ENCODE data around the gene RAD51B. TPM values are rescaled to one million over a fixed set of nuclear protein-coding genes. Genes with fewer than 3 reads are reported as not detected.

Gene RAD51B
- total and polyA plus RNA-seq, 9 of the 15 experiments (the other 6 are each of a cell fraction or from before 2014, with no cell fraction given) = 8.5 to 17.3 (median 11.3) TPM

DNA sequence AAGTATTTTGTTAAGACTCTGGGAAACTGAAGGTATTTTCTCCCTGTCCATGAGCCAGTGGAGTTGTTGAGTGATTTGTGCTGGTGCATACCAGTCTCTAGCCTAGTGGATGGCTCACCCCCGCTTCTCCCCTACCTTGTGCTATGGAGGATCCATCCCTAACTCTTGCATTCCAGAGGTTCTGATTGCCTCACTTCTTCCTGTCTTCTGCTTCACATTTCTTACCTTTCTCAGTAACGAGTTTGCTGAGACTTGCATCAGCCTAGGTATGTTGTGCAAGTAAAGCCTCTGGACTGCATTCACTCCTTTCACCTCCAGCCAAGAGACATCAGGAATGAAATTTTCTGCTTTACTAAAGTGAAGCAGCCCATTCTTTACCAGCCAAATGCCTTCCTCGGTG, 581.7 kb downstream of the RAD51B start (continued):
- TF ChIP-seq HINFP (tag; conservative IDR thresholded peaks at IDR 0.05; ENCODE audit: low read depth) (no peak), HIVEP1 (CRISPR knock-in tag; IDR thresholded peaks at IDR 0.05) (no peak), TARDBP (IDR thresholded peaks at IDR 0.05) (no peak), CEBPB (tag; IDR thresholded peaks at IDR 0.05) (peak; percentile 54), SOX6 (IDR thresholded peaks at IDR 0.05) (peak; percentile 9; the same call in 1 of the 2 replicates), KAT8 (IDR thresholded peaks at IDR 0.05; ENCODE audit: low read depth) (no peak), ZNF121 (CRISPR knock-in tag; conservative IDR thresholded peaks at IDR 0.05) (no peak), USF1 (CRISPR knock-in tag; IDR thresholded peaks at IDR 0.05) (no peak), CSDE1 (IDR thresholded peaks at IDR 0.05) (no peak), NKRF (IDR thresholded peaks at IDR 0.05; ENCODE audit: borderline replicate concordance) (no peak), TFAP4 (CRISPR knock-in tag; IDR thresholded peaks at IDR 0.05; ENCODE audit: borderline replicate concordance) (no peak), SP1 (CRISPR knock-in tag; IDR thresholded peaks at IDR 0.05) (no peak), CAMTA2 (CRISPR knock-in tag; conservative IDR thresholded peaks at IDR 0.05) (no peak), DIDO1 (tag; IDR thresholded peaks at IDR 0.05; ENCODE audit: low read depth) (no peak), RAD21 (CRISPR knock-in tag; conservative IDR thresholded peaks at IDR 0.05 in 1 of 2, IDR thresholded peaks at IDR 0.05 in 1 of 2) (0 out of 4 replicates have a peak, but pooled peaks of 1 of the 2 experiments have one; percentile 14), MAFK (IDR thresholded peaks at IDR 0.05; ENCODE audit: low read length) (no peak), E2F3 (CRISPR knock-in tag; IDR thresholded peaks at IDR 0.05) (no peak), ZNF445 (CRISPR knock-in tag; IDR thresholded peaks at IDR 0.05; ENCODE audit: low read depth) (no peak)
- TF ChIP-seq, protein P1, sequence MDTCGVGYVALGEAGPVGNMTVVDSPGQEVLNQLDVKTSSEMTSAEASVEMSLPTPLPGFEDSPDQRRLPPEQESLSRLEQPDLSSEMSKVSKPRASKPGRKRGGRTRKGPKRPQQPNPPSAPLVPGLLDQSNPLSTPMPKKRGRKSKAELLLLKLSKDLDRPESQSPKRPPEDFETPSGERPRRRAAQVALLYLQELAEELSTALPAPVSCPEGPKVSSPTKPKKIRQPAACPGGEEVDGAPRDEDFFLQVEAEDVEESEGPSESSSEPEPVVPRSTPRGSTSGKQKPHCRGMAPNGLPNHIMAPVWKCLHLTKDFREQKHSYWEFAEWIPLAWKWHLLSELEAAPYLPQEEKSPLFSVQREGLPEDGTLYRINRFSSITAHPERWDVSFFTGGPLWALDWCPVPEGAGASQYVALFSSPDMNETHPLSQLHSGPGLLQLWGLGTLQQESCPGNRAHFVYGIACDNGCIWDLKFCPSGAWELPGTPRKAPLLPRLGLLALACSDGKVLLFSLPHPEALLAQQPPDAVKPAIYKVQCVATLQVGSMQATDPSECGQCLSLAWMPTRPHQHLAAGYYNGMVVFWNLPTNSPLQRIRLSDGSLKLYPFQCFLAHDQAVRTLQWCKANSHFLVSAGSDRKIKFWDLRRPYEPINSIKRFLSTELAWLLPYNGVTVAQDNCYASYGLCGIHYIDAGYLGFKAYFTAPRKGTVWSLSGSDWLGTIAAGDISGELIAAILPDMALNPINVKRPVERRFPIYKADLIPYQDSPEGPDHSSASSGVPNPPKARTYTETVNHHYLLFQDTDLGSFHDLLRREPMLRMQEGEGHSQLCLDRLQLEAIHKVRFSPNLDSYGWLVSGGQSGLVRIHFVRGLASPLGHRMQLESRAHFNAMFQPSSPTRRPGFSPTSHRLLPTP (IDR thresholded peaks at IDR 0.05; ENCODE audit: borderline replicate concordance, extremely low read depth, insufficient read length) = no peak
- TF ChIP-seq, protein P2, sequence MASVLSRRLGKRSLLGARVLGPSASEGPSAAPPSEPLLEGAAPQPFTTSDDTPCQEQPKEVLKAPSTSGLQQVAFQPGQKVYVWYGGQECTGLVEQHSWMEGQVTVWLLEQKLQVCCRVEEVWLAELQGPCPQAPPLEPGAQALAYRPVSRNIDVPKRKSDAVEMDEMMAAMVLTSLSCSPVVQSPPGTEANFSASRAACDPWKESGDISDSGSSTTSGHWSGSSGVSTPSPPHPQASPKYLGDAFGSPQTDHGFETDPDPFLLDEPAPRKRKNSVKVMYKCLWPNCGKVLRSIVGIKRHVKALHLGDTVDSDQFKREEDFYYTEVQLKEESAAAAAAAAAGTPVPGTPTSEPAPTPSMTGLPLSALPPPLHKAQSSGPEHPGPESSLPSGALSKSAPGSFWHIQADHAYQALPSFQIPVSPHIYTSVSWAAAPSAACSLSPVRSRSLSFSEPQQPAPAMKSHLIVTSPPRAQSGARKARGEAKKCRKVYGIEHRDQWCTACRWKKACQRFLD (CRISPR knock-in tag; IDR thresholded peaks at IDR 0.05) = no peak

Measured in K562 (cell line).